Lung (tissue), 12 donors: ENCODE data around the gene LEO1. TPM values are rescaled to one million over a fixed set of nuclear protein-coding genes. Genes with fewer than 3 reads are reported as not detected.
"Not testable (repeated sequence)": the region's sequence is repeated elsewhere in the genome, so short reads cannot be mapped to it uniquely, and the experiment has no call there.

ENCODE experiments used
- ATAC-seq: fragments of 200-7000 bp; cut with Tn5 transposase; one replicate; pipeline ENCODE4 v1.9.1; 2020; ENCODE audit warnings: moderate number of reproducible peaks; ENCODE audit not compliant: insufficient read depth, low FRiP score
- DNase-seq, 3 donors: peaks; one replicate each; pipeline ENCODE4 v3.0.0-alpha.2; 2013 to 2017
- H3K27ac ChIP-seq, 2 donors: one replicate each; pipeline ENCODE4 v1.5.1; 2013; ENCODE audit warnings: mild to moderate bottlenecking in 2 of 2, moderate library complexity in 2 of 2, control low read depth in 1 of 2, inconsistent platforms in 1 of 2, low read depth in 1 of 2, low read length in 1 of 2
- H3K27me3 ChIP-seq, 3 donors: one replicate each; pipeline ENCODE4 v1.5.1; 2013; ENCODE audit warnings: low read length in 2 of 3; ENCODE audit not compliant: control insufficient read depth in 3 of 3, insufficient read depth in 3 of 3
- H3K36me3 ChIP-seq, 4 donors: one replicate each; pipeline ENCODE4 v1.5.1; 2013; ENCODE audit warnings: low read length in 4 of 4, mild to moderate bottlenecking in 1 of 4, moderate library complexity in 1 of 4; ENCODE audit not compliant: control insufficient read depth in 4 of 4, insufficient read depth in 4 of 4
- H3K4me1 ChIP-seq, 5 donors: one replicate each; pipeline ENCODE4 v1.5.1; 2013; ENCODE audit warnings: low read length in 5 of 5, mild to moderate bottlenecking in 2 of 5, moderate library complexity in 1 of 5; ENCODE audit not compliant: control insufficient read depth in 5 of 5, insufficient read depth in 5 of 5
- H3K4me3 ChIP-seq: one replicate; pipeline ENCODE4 v1.5.1; 2013; ENCODE audit warnings: mild to moderate bottlenecking, control low read depth, moderate library complexity
- H3K9ac ChIP-seq, 2 donors: one replicate each; pipeline ENCODE4 v1.5.1; 2013; ENCODE audit warnings: low read length in 2 of 2, control low read depth in 1 of 2; ENCODE audit not compliant: insufficient read depth in 1 of 2
- H3K9me3 ChIP-seq, 4 donors: one replicate each; pipeline ENCODE4 v1.5.1; 2013; ENCODE audit warnings: low read length in 3 of 4, mild to moderate bottlenecking in 1 of 4, moderate library complexity in 1 of 4; ENCODE audit not compliant: control insufficient read depth in 4 of 4, insufficient read depth in 3 of 4
- WGBS, 2 donors: extraction: QIAGEN DNeasy Blood & Tissue Kit; methylation state at CpG; one replicate each; pipeline ENCODE4 v1.1.7; 2013; 5-methylcytosine and 5-hydroxymethylcytosine counted together
- polyA plus RNA-seq, 2 donors: library from polyadenylated mRNA; stranded (reverse); fragments of 200-250 nt; gene quantifications; one replicate each; pipeline ENCODE4 v1.2.1, GENCODE V29; 2013
- total RNA-seq, 2 donors: library from RNA; depleted of rRNA in 1 of 2; stranded (reverse); fragments of >200 nt in 1 of 2; gene quantifications; one replicate each; pipeline ENCODE4 v1.2.1, GENCODE V29; 2014 to 2021
- TF ChIP-seq, protein P1 (sequence below): IDR thresholded peaks from 2 replicates; pipeline ENCODE4 v1.5.1; 2012; ENCODE audit warnings: mild to moderate bottlenecking; ENCODE audit errors: control extremely low read depth, extremely low read depth
- donor health status: control.
- donor health status: control.
- donor health status: Bipolar disorder and iron deficiency.
- donor health status: healthy.
- donor health status: DM: yes; HTN: yes; CAD: no.

The LEO1 gene
- total and polyA plus RNA-seq, 4 donors, result 7.1 to 25.4 (median 12.3) TPM

DNA sequence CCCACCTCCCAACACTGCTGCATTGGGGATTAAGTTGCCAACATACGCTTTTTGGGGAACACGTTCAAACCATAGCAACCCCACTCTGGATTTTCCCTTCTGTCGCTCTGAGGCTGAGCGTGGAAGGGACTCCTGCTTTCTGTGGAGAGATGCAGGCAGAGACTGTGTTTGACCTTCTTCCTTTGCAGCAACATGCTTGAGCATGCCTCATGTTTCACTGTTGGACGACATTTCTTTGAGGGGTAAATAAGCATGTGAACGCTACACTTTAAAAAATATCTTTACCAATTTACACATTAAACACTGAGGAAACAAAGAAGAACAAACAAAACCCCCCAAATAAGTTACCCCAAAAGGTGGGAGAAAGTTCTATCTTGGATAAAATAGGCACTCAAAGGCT is 33.2 kb upstream of the LEO1 start:
- Histone ChIP-seq H3K27me3 (no peaks in the 10 kb centered on the region), H3K9ac (no peak overlapping the region), H3K36me3 (no peaks in the 10 kb centered on the region), H3K4me1 (peaks cover 0 to 10% (median 0%) of the 10 kb centered on the region in 5 donors), H3K4me3 (no peak overlapping the region), H3K27ac (no peak overlapping the region), H3K9me3 (no peaks in the 10 kb centered on the region)
- 95 to 99% methylated on average over 6 of the region's 6 CpGs for WGBS, 2 donors
- TF ChIP-seq, protein P1, sequence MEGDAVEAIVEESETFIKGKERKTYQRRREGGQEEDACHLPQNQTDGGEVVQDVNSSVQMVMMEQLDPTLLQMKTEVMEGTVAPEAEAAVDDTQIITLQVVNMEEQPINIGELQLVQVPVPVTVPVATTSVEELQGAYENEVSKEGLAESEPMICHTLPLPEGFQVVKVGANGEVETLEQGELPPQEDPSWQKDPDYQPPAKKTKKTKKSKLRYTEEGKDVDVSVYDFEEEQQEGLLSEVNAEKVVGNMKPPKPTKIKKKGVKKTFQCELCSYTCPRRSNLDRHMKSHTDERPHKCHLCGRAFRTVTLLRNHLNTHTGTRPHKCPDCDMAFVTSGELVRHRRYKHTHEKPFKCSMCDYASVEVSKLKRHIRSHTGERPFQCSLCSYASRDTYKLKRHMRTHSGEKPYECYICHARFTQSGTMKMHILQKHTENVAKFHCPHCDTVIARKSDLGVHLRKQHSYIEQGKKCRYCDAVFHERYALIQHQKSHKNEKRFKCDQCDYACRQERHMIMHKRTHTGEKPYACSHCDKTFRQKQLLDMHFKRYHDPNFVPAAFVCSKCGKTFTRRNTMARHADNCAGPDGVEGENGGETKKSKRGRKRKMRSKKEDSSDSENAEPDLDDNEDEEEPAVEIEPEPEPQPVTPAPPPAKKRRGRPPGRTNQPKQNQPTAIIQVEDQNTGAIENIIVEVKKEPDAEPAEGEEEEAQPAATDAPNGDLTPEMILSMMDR, result no peak
- no peak for DNase-seq
- ATAC-seq, result no peak

DNA sequence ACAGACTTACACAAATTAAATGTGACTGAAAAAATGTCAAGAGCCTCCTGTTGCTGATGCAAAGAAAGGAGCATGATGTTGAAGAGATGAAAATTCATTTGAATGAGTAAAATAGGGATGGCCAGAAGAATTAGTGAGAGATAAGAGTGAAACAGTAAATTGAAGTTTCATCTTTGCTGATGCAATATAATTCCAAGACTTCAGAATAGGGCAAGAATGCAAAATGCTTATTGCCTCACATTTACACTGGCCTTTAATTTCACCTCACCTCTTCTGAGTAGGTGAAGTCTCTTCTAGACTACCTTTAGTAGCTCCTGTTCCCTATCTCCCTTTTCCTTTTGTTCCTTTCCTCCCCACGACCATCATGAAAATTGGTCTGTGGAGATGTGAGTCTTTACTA is 32.1 kb upstream of the LEO1 start:
- Histone ChIP-seq H3K4me1 (peaks cover 0 to 10% (median 0%) of the 10 kb centered on the region in 5 donors), H3K9me3 (no peaks in the 10 kb centered on the region), H3K9ac (no peak overlapping the region), H3K27me3 (no peaks in the 10 kb centered on the region), H3K4me3 (no peak overlapping the region), H3K27ac (no peak overlapping the region), H3K36me3 (no peaks in the 10 kb centered on the region)
- no peak for DNase-seq
- no peak for ATAC-seq
- TF ChIP-seq, protein P1, result no peak
- WGBS, 2 donors, result 87 to 93% methylated on average over 1 of the region's 1 CpG

DNA sequence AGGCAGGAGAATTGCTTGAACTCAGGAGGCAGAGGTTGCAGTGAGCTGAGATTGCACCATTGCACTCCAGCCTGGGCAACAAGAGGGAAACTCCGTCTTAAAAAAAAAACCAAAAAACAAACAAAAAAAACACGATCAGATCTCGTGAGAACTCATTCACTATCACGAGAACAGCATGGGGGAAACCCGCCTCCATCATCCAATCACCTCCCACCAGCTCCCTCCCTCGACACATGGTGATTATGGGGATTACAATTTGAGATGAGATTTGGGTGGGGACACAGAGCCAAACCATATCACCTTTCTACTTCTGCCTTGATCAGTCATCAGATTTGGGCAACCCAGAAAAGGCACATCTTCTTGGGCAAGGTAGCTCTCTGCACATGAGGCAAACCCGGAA is 31.5 kb upstream of the LEO1 start:
- H3K9ac ChIP-seq, H3K27me3 ChIP-seq, ATAC-seq, H3K4me3 ChIP-seq, H3K36me3 ChIP-seq, H3K9me3 ChIP-seq, DNase-seq, H3K27ac ChIP-seq: not testable (repeated sequence)
- H3K4me1 ChIP-seq, result peaks cover 0 to 10% (median 0%) of the 10 kb centered on the region in 5 donors
- WGBS, 2 donors, result 88 to 91% methylated on average over 7 of the region's 7 CpGs

DNA sequence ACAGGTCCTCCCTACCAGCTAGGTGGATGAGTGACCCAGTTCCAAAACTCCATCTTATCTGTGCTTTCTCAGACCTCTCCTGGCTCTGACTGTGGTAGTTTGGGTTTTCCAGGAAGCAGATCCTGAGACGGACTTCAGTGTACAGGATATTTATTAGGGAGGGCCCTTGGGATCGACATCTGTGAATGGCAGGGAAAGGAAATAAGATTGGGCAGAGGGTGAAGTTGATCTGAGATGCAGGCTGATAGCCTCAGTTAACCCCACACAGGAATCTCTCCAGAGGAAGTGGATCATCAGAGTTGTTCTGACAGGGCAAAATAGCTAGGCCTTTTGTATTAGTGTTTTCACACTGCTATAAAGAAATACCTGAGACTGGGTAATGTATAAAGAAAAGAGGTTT is 30.8 kb upstream of the LEO1 start:
- Histone ChIP-seq H3K9me3 (no peaks in the 10 kb centered on the region), H3K36me3 (no peaks in the 10 kb centered on the region), H3K27ac (no peak overlapping the region), H3K27me3 (no peaks in the 10 kb centered on the region), H3K4me3 (no peak overlapping the region), H3K9ac (no peak overlapping the region), H3K4me1 (peaks cover 0 to 10% (median 0%) of the 10 kb centered on the region in 5 donors)
- ATAC-seq (no peak), DNase-seq (no peak)
- WGBS, 2 donors, result 61 to 63% methylated on average over 2 of the region's 2 CpGs
- TF ChIP-seq, protein P1, result no peak
